Lower lobe of right lung (tissue), 2 donors: ENCODE results near the gene NFX1. TPM values are rescaled to one million over a fixed set of nuclear protein-coding genes. Genes with fewer than 3 reads are reported as not detected.
A peak's percentile ranks its signal among the peaks of the same experiment; 100 is the strongest.

ENCODE experiments used
- ATAC-seq, 2 donors: fragments of 200-7000 bp; cut with Tn5 transposase; one replicate each; pipeline ENCODE4 v1.9.1; 2020 to 2022; ENCODE audit warnings: mild to moderate bottlenecking in 2 of 2, moderate library complexity in 2 of 2
- DNase-seq: peaks from one replicate; pipeline ENCODE4 v3.0.0-alpha.2; 2020
- H3K27ac ChIP-seq: fragments of 200-600 bp; one replicate; pipeline ENCODE4 v1.8.0; 2022
- H3K27me3 ChIP-seq: fragments of 200-600 bp; one replicate; pipeline ENCODE4 v1.8.0; 2022; ENCODE audit warnings: low read depth
- H3K36me3 ChIP-seq: fragments of 200-600 bp; one replicate; pipeline ENCODE4 v1.8.0; 2022; ENCODE audit warnings: mild to moderate bottlenecking
- H3K4me1 ChIP-seq: fragments of 200-600 bp; one replicate; pipeline ENCODE4 v1.8.0; 2022
- H3K4me3 ChIP-seq: fragments of 200-600 bp; one replicate; pipeline ENCODE4 v1.8.0; 2022; ENCODE audit warnings: mild to moderate bottlenecking
- H3K9me3 ChIP-seq: fragments of 200-600 bp; one replicate; pipeline ENCODE4 v1.8.0; 2022
- intact Hi-C: fragments of 100-400 bp; cut with DNase I; formaldehyde crosslinking; loops from one replicate; pipeline ENCODE4 v1.11.0; 2022
- total RNA-seq: library from RNA; stranded (reverse); fragmentation: NEBNext Ultra II Directional; extraction: Animal tissue kit (Norgen Biotek cat#: 25700); gene quantifications from one replicate; pipeline ENCODE4 v1.2.1, GENCODE V29; 2021
- TF ChIP-seq, protein P1 (sequence below): fragments of 200-600 bp; IDR thresholded peaks from one replicate; pipeline ENCODE4 v1.8.0; 2022; ENCODE audit warnings: antibody characterized with exemption, mild to moderate bottlenecking
- donor health status: DM: no; HTN: yes; CAD: no; lungs with severe emphysema.

NFX1 gene
- total RNA-seq, 1 donor from 2014 or later, result 36.2 TPM

DNA sequence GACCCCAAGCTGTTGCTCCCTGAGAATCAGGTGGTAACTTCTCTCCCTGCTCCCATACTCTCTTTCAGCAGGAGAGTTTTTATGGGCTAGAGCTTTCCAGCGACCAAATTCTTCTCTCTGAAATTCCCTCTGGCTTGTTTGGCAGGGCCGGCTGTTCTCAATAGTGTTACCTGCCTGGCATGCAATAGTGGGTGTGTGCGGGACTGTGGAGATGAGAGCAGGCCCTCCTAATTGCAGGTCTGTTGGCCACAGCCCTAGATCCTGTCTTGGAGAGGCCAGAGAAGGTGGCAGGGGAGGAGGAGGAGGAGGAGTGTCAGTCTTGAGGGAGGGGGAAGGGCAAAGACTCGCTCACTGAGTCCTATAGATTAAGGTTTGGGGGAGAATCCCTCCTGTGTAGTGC lies 82.6 kb downstream of the NFX1 start:
- ATAC-seq (peak; percentile 45 to 61), DNase-seq (no peak)
- Histone ChIP-seq H3K4me3 (no peak overlapping the region), H3K9me3 (no peaks in the 10 kb centered on the region), H3K36me3 (peaks cover 45% of the 10 kb centered on the region), H3K4me1 (peaks cover 21% of the 10 kb centered on the region), H3K27ac (no peak overlapping the region), H3K27me3 (no peaks in the 10 kb centered on the region)
- intact Hi-C loops, result no loop called here
- TF ChIP-seq, protein P1, sequence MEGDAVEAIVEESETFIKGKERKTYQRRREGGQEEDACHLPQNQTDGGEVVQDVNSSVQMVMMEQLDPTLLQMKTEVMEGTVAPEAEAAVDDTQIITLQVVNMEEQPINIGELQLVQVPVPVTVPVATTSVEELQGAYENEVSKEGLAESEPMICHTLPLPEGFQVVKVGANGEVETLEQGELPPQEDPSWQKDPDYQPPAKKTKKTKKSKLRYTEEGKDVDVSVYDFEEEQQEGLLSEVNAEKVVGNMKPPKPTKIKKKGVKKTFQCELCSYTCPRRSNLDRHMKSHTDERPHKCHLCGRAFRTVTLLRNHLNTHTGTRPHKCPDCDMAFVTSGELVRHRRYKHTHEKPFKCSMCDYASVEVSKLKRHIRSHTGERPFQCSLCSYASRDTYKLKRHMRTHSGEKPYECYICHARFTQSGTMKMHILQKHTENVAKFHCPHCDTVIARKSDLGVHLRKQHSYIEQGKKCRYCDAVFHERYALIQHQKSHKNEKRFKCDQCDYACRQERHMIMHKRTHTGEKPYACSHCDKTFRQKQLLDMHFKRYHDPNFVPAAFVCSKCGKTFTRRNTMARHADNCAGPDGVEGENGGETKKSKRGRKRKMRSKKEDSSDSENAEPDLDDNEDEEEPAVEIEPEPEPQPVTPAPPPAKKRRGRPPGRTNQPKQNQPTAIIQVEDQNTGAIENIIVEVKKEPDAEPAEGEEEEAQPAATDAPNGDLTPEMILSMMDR, result no peak

GRCh38 chr9:33374190-33374589 lies 83.9 kb downstream of the NFX1 start:
- H3K27ac ChIP-seq, result no peak overlapping the region
- ATAC-seq (no peak), DNase-seq (no peak)
- H3K27me3 ChIP-seq, result no peaks in the 10 kb centered on the region
- H3K4me3 ChIP-seq, result no peak overlapping the region
- TF ChIP-seq, protein P1, result no peak
- H3K9me3 ChIP-seq, result no peaks in the 10 kb centered on the region
- peaks cover 21% of the 10 kb centered on the region for H3K4me1 ChIP-seq
- H3K36me3 ChIP-seq, result peaks cover 32% of the 10 kb centered on the region
- intact Hi-C loops, result no loop called here

DNA sequence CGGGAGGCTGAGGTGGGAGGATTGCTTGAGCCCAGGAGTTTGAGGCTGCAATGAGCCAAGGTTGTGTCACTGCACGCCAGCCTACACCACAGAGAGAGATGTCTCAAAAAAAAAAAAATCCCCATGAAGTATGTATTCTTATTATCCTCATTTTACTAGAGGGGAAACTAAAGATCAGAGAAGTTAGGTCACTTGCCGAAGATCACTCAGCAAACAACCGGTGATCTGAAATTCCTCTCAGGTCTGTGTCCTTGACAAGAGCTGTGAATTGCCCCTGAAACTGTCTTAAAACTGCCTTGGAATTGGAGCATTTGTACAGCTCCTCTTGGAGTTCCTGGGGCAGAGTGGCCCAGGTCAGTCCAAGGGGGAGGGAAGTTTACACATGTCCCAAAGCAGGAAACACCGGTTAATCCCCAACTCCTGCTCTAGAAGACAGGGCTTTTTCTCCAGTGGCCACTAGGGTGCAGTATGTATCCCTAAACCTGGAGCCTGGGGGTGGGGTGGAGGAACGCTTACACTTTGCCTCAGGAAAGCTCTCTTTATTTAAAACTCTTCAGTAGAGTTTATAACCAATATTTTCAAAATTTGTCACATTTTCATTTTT lies 84.4 kb downstream of the NFX1 start:
- Histone ChIP-seq H3K27ac (peak overlapping the region; percentile 32), H3K27me3 (no peaks in the 10 kb centered on the region), H3K4me1 (peaks cover 21% of the 10 kb centered on the region), H3K36me3 (peaks cover 27% of the 10 kb centered on the region), H3K4me3 (peak overlapping the region; percentile 15), H3K9me3 (no peaks in the 10 kb centered on the region)
- peak; percentile 91 to 92 for ATAC-seq
- intact Hi-C loops, result no loop called here
- TF ChIP-seq, protein P1, result peak; percentile 92
- peak; percentile 76 for DNase-seq

GRCh38 chr9:33375238-33375840 lies 85.0 kb downstream of the NFX1 start:
- H3K36me3 ChIP-seq, result peaks cover 21% of the 10 kb centered on the region
- H3K4me3 ChIP-seq, result peak overlapping the region; percentile 15
- DNase-seq (no peak), ATAC-seq (peak; percentile 30 to 33)
- H3K4me1 ChIP-seq, result peaks cover 21% of the 10 kb centered on the region
- H3K9me3 ChIP-seq, result no peaks in the 10 kb centered on the region
- intact Hi-C loops, result no loop called here
- TF ChIP-seq, protein P1, result no peak
- H3K27ac ChIP-seq, result peak overlapping the region; percentile 32
- H3K27me3 ChIP-seq, result no peaks in the 10 kb centered on the region

DNA sequence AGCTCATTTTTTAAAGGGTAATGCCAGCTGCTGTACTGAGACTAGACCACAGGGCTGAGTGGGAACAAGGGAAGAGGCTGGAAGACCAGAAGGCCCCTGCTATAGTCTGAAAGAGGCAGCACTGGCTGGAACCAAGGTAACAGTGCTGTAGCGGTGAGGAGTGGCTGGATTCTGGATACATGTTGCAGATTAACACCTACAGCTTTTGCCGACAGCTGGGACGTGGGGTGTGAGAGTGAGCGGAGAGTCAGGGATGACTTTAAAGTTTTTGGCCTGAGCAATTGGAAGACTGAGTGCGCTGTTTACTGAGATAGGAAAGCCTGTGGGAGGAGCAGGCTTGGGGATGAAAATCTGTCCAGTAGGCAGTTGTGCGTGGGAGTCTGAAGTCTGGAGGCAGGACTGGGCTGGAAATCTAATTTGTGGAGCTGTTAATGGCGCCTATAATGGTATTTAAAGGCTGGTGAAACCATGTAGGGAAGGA lies 85.6 kb downstream of the NFX1 start:
- ATAC-seq (no peak), DNase-seq (no peak)
- Histone ChIP-seq H3K9me3 (no peaks in the 10 kb centered on the region), H3K27me3 (no peaks in the 10 kb centered on the region), H3K36me3 (peaks cover 15% of the 10 kb centered on the region), H3K4me3 (no peak overlapping the region), H3K4me1 (peaks cover 21% of the 10 kb centered on the region), H3K27ac (peak overlapping the region; percentile 32)
- TF ChIP-seq, protein P1, result no peak
- intact Hi-C loops, result no loop called here
